OCI-LY1 (cell line): ENCODE results near the gene RGSL1.

ENCODE experiments used
- H2AFZ ChIP-seq: fragments of 200-600 bp; sonication (generic), shearing (Covaris generic); 2 replicates; pipeline ENCODE4 v1.6.0; 2014; ENCODE audit warnings: antibody characterized with exemption, mild to moderate bottlenecking, low read length
- H3F3A ChIP-seq: fragments of 200-600 bp; sonication (generic), shearing (Covaris generic); 2 replicates; pipeline ENCODE4 v1.6.0; 2014; ENCODE audit warnings: mild to moderate bottlenecking, antibody characterized with exemption, low read length, moderate library complexity; ENCODE audit not compliant: insufficient read depth
- H3K27ac ChIP-seq: fragments of 200-600 bp; sonication (generic); 2 replicates; pipeline ENCODE4 v1.5.1; 2014; ENCODE audit warnings: low read length, mixed run types, mild to moderate bottlenecking, low read depth; ENCODE audit not compliant: poor library complexity, severe bottlenecking
- H3K27me3 ChIP-seq: fragments of 200-600 bp; sonication (generic); 2 replicates; pipeline ENCODE4 v1.6.0; 2014; ENCODE audit warnings: antibody characterized with exemption, mild to moderate bottlenecking, low read length, moderate library complexity; ENCODE audit not compliant: insufficient read depth
- H3K36me3 ChIP-seq: fragments of 200-600 bp; sonication (generic); 2 replicates; pipeline ENCODE4 v1.6.1; 2014; ENCODE audit warnings: mild to moderate bottlenecking, antibody characterized with exemption, low read length, moderate library complexity, mixed read lengths; ENCODE audit not compliant: insufficient read depth
- H3K4me1 ChIP-seq: fragments of 200-600 bp; sonication (generic); 2 replicates; pipeline ENCODE4 v1.5.1; 2014; ENCODE audit warnings: mild to moderate bottlenecking, low read length, moderate library complexity; ENCODE audit not compliant: insufficient read depth, severe bottlenecking
- H3K4me2 ChIP-seq: fragments of 200-600 bp; sonication (generic), shearing (Covaris generic); 2 replicates; pipeline ENCODE4 v1.6.1; 2014; ENCODE audit warnings: low read length
- H3K4me3 ChIP-seq: fragments of 200-600 bp; sonication (generic); 2 replicates; pipeline ENCODE4 v1.5.1; 2014; ENCODE audit warnings: low read length, low read depth, mild to moderate bottlenecking, mixed read lengths; ENCODE audit not compliant: poor library complexity, severe bottlenecking
- H3K79me2 ChIP-seq: fragments of 200-600 bp; shearing (Covaris generic); 2 replicates; pipeline ENCODE4 v1.6.1; 2016; ENCODE audit warnings: mixed run types, low read length, mixed read lengths; ENCODE audit not compliant: insufficient read depth
- H3K9ac ChIP-seq: fragments of 200-600 bp; sonication (generic), shearing (Covaris generic); 2 replicates; pipeline ENCODE4 v1.6.1; 2014; ENCODE audit warnings: mild to moderate bottlenecking, low read length, mixed read lengths
- H3K9me2 ChIP-seq: fragments of 200-600 bp; sonication (generic), shearing (Covaris generic); 2 replicates; pipeline ENCODE4 v1.6.1; 2014; ENCODE audit warnings: low read depth, mild to moderate bottlenecking, low read length, mixed read lengths
- H3K9me3 ChIP-seq: fragments of 200-600 bp; shearing (Covaris generic); 2 replicates; pipeline ENCODE4 v1.6.1; 2014; ENCODE audit warnings: low read length, mixed read lengths
- H4K20me1 ChIP-seq: fragments of 200-600 bp; sonication (generic), shearing (Covaris generic); 2 replicates; pipeline ENCODE4 v1.6.0; 2016; ENCODE audit warnings: mild to moderate bottlenecking, low read length; ENCODE audit not compliant: insufficient read depth
- CTCF ChIP-seq: fragments of 200-600 bp; sonication (generic), shearing (Covaris generic); IDR thresholded peaks from 2 replicates; pipeline ENCODE4 v1.5.1; 2017; ENCODE audit warnings: mild to moderate bottlenecking, antibody characterized with exemption, low read length, moderate library complexity, mixed read lengths
- EZH2 ChIP-seq: fragments of 200-600 bp; sonication (generic), shearing (Covaris generic); IDR thresholded peaks from 2 replicates; pipeline ENCODE4 v1.8.0; 2017; ENCODE audit warnings: borderline replicate concordance, mixed run types, mild to moderate bottlenecking, antibody characterized with exemption, low read length, moderate library complexity, mixed read lengths

RGSL1 gene

GRCh38 chr1:182607566-182607965 is 157.6 kb downstream of the RGSL1 start:
- H3F3A ChIP-seq: no peaks in the 10 kb centered on the region
- H3K27ac ChIP-seq: no peak overlapping the region
- no peaks in the 10 kb centered on the region for H3K9me2 ChIP-seq
- H3K36me3 ChIP-seq: peaks cover 6% of the 10 kb centered on the region
- no peak overlapping the region for H3K4me3 ChIP-seq
- 0 out of 2 replicates have a peak, but pooled peaks cover 6% of the 10 kb centered on the region for H3K27me3 ChIP-seq
- H3K4me1 ChIP-seq: peaks cover 35% of the 10 kb centered on the region
- no peak for TF ChIP-seq EZH2
- TF ChIP-seq CTCF: no peak
- no peak overlapping the region for H3K4me2 ChIP-seq
- no peaks in the 10 kb centered on the region for H3K9me3 ChIP-seq
- no peak overlapping the region for H2AFZ ChIP-seq
- H4K20me1 ChIP-seq: no peaks in the 10 kb centered on the region
- H3K79me2 ChIP-seq: no peaks in the 10 kb centered on the region
- H3K9ac ChIP-seq: no peak overlapping the region

- H3K4me2 ChIP-seq: no peak overlapping the region
- H4K20me1 ChIP-seq: no peaks in the 10 kb centered on the region
- H3K79me2 ChIP-seq: no peaks in the 10 kb centered on the region
- H3K9me2 ChIP-seq: no peaks in the 10 kb centered on the region
- no peak overlapping the region for H2AFZ ChIP-seq
- no peaks in the 10 kb centered on the region for H3F3A ChIP-seq
- H3K4me1 ChIP-seq: peaks cover 29% of the 10 kb centered on the region
- no peak overlapping the region for H3K4me3 ChIP-seq
- no peak overlapping the region for H3K27ac ChIP-seq
- H3K9ac ChIP-seq: no peak overlapping the region
- H3K36me3 ChIP-seq: no peaks in the 10 kb centered on the region
- peaks cover 6% of the 10 kb centered on the region; the same call in 1 of the 2 replicates for H3K27me3 ChIP-seq
- TF ChIP-seq CTCF: no peak
- TF ChIP-seq EZH2: no peak
- H3K9me3 ChIP-seq: no peaks in the 10 kb centered on the region
Observed at GRCh38 chr1:182608236-182608635, 158.3 kb downstream of the RGSL1 start.

- Histone ChIP-seq H3F3A (no peaks in the 10 kb centered on the region), H3K79me2 (no peaks in the 10 kb centered on the region), H3K4me2 (no peak overlapping the region), H3K9me3 (no peaks in the 10 kb centered on the region), H3K9ac (no peak overlapping the region), H4K20me1 (no peaks in the 10 kb centered on the region), H3K4me3 (no peak overlapping the region), H2AFZ (no peak overlapping the region), H3K36me3 (no peaks in the 10 kb centered on the region), H3K9me2 (no peaks in the 10 kb centered on the region), H3K27me3 (peaks cover 6% of the 10 kb centered on the region; the same call in 1 of the 2 replicates), H3K27ac (no peak overlapping the region), H3K4me1 (peaks cover 22% of the 10 kb centered on the region)
- TF ChIP-seq CTCF (no peak), EZH2 (no peak)
Observed at GRCh38 chr1:182608845-182609610, 159.1 kb downstream of the RGSL1 start.
